GM12801 (cell line): Measurements from ENCODE around the gene ELMO1.

Source experiments
- CTCF ChIP-seq: IDR thresholded peaks from one replicate; pipeline ENCODE4 v1.5.1; 2011; ENCODE audit warnings: control low read depth; ENCODE audit not compliant: insufficient read length; ENCODE audit errors: extremely low read depth

Gene ELMO1

GRCh38 chr7:37448636-37449361, at the start of gene ELMO1:
TSS of gene ELMO1 (minus strand) at chr7:37448864. CDS start at chr7:37342690, 106,174 bp downstream.
- no peak for TF ChIP-seq CTCF

GRCh38 chr7:37497576-37497975, 48.9 kb upstream of the ELMO1 start:
- TF ChIP-seq CTCF: no peak

- peak; percentile 8 for TF ChIP-seq CTCF
These were observed 47.0 kb upstream of the ELMO1 start for GRCh38 chr7:37495574-37496184.

GRCh38 chr7:37494926-37495325, 46.3 kb upstream of the ELMO1 start:
- no peak for TF ChIP-seq CTCF

- no peak for TF ChIP-seq CTCF
These were observed 45.1 kb upstream of the ELMO1 start for GRCh38 chr7:37493810-37494209.

GRCh38 chr7:37493123-37493522, 44.5 kb upstream of the ELMO1 start:
- no peak for TF ChIP-seq CTCF

GRCh38 chr7:37491919-37492694, 43.4 kb upstream of the ELMO1 start:
- TF ChIP-seq CTCF: no peak
